HG02938 (cell line): ENCODE results near the gene RPS16.

Source experiments
- ATAC-seq: cut with Tn5 transposase; IDR thresholded peaks from one replicate; pipeline ENCODE4 v1.9.1; 2021; ENCODE audit warnings: mild to moderate bottlenecking, moderate library complexity; ENCODE audit not compliant: unreplicated experiment

The RPS16 gene

GRCh38 chr19:39449116-39449797 is 13.5 kb upstream of the RPS16 start:
- no peak for ATAC-seq

- no peak for ATAC-seq
These were observed 12.5 kb upstream of the RPS16 start for GRCh38 chr19:39448271-39448670.

GRCh38 chr19:39446365-39447084 is 10.8 kb upstream of the RPS16 start:
- ATAC-seq = no peak

GRCh38 chr19:39445196-39446111 is 9.7 kb upstream of the RPS16 start, which contains the start of gene SUPT5H:
Gene SUPT5H, plus strand, starts transcription at chr19:39445582. Its CDS starts 309 bp downstream, at chr19:39445891.
- peak; percentile 82 for ATAC-seq

- ATAC-seq = no peak
These were observed 8.9 kb upstream of the RPS16 start for GRCh38 chr19:39444598-39445195.

GRCh38 chr19:39438270-39438934 is 2.7 kb upstream of the RPS16 start:
- ATAC-seq = no peak

- ATAC-seq = no peak
These were observed 584 bp upstream of the RPS16 start for GRCh38 chr19:39436350-39436716.

GRCh38 chr19:39434123-39435076 is 1.3 kb downstream of the RPS16 start:
- ATAC-seq = no peak

GRCh38 chr19:39433480-39434079 is 2.2 kb downstream of the RPS16 start:
- no peak for ATAC-seq

GRCh38 chr19:39432677-39433025 is 3.1 kb downstream of the RPS16 start:
- ATAC-seq = no peak

- peak; percentile 51 for ATAC-seq
These were observed 4.8 kb downstream of the RPS16 start for GRCh38 chr19:39430675-39431593.

GRCh38 chr19:39428283-39429112 is 7.3 kb downstream of the RPS16 start:
- no peak for ATAC-seq

- no peak for ATAC-seq
These were observed 8.0 kb downstream of the RPS16 start for GRCh38 chr19:39427707-39428106.

GRCh38 chr19:39426170-39426569 is 9.6 kb downstream of the RPS16 start:
- ATAC-seq = no peak

- ATAC-seq = no peak
These were observed 10.0 kb downstream of the RPS16 start for GRCh38 chr19:39425744-39426143.

- no peak for ATAC-seq
These were observed 10.8 kb downstream of the RPS16 start for GRCh38 chr19:39424934-39425333.
